ENCODE data around the gene BMP4. TPM values are rescaled to one million over a fixed set of nuclear protein-coding genes. Genes with fewer than 3 reads are reported as not detected.
A peak's percentile ranks its signal among the peaks of the same experiment; 100 is the strongest.

BMP4 gene
- total RNA-seq, 1 experiment from 2014 or later = 0.87 TPM

DNA sequence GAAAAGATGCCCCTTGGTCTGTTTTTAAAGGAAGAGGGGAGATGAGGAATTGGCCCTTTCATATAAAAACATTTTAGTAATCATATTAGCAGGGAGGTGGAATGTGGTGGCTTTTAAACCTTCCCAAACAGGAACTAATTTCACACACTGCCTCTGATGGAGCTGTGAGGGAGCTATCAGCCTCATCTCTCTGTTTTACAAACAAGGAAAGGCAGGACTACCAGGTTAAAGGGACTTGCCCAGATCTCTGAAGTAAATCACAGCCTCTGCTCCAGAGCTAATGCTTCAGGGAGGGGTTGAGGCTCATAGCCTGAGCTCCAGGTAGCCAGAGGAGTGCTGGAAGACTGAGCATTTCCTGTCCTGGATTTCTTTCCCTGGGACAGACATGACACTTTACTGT lies 1.1 kb upstream of the BMP4 start:
- Histone ChIP-seq H3K4me1 (ENCODE audit: control insufficient read depth, insufficient read depth, low read length) (0 out of 2 replicates have a peak, but pooled peaks cover 3% of the 10 kb centered on the region), H3K36me3 (ENCODE audit: control insufficient read depth, insufficient read depth, low read length) (peaks cover 14% of the 10 kb centered on the region; the same call in 1 of the 2 replicates), H3K27ac (ENCODE audit: low read length) (no peak overlapping the region), H3K9me3 (ENCODE audit: control insufficient read depth, insufficient read depth, low read depth, low read length) (no peaks in the 10 kb centered on the region), H3K27me3 (ENCODE audit: control insufficient read depth, insufficient read depth, low read length) (peaks cover 22% of the 10 kb centered on the region), H3K4me3 (ENCODE audit: low read depth in 2 of 2, low read length in 2 of 2) (no peak overlapping the region)
- intact Hi-C loops (cut with micrococcal nuclease; ENCODE audit: unreplicated experiment) (no loop called here), in situ Hi-C loops (cut with HindIII; ENCODE audit: low pct_unique_long_range_greater_than_20kb, low sequenced_read_pairs) (no loop called here)
- CTCF ChIA-PET = interaction anchor here (0.5 kb wide), 1 partner anchor 231 kb away, joined by 4 read pairs; no protein-coding TSS in a partner anchor
- POLR2A ChIA-PET = no interaction called here
- TF ChIP-seq TCF7L2 (IDR thresholded peaks at IDR 0.05; ENCODE audit: low read depth, low read length) (no peak), SIN3A (IDR thresholded peaks at IDR 0.05; ENCODE audit: borderline replicate concordance, insufficient read depth, low read depth, low read length) (no peak), REST (IDR thresholded peaks at IDR 0.05; ENCODE audit: insufficient read depth in 1 of 2, low read depth in 2 of 2, low read length in 1 of 2) (no peak), POLR2AphosphoS5 (IDR thresholded peaks at IDR 0.05; ENCODE audit: low read depth, low read length) (no peak)
- TF ChIP-seq, protein P1, sequence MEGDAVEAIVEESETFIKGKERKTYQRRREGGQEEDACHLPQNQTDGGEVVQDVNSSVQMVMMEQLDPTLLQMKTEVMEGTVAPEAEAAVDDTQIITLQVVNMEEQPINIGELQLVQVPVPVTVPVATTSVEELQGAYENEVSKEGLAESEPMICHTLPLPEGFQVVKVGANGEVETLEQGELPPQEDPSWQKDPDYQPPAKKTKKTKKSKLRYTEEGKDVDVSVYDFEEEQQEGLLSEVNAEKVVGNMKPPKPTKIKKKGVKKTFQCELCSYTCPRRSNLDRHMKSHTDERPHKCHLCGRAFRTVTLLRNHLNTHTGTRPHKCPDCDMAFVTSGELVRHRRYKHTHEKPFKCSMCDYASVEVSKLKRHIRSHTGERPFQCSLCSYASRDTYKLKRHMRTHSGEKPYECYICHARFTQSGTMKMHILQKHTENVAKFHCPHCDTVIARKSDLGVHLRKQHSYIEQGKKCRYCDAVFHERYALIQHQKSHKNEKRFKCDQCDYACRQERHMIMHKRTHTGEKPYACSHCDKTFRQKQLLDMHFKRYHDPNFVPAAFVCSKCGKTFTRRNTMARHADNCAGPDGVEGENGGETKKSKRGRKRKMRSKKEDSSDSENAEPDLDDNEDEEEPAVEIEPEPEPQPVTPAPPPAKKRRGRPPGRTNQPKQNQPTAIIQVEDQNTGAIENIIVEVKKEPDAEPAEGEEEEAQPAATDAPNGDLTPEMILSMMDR (IDR thresholded peaks at IDR 0.05) = no peak
- DNase-seq (ENCODE audit: low read depth, low spot score) (no peak), ATAC-seq (no peak)
- BruUV-seq (replicated peaks) = no TSS peak

- no peak for TF ChIP-seq POLR2AphosphoS5 (IDR thresholded peaks at IDR 0.05; ENCODE audit: low read depth, low read length)
- TF ChIP-seq REST (IDR thresholded peaks at IDR 0.05; ENCODE audit: insufficient read depth in 1 of 2, low read depth in 2 of 2, low read length in 1 of 2) = no peak
- Histone ChIP-seq H3K9me3 (ENCODE audit: control insufficient read depth, insufficient read depth, low read depth, low read length) (no peaks in the 10 kb centered on the region), H3K27ac (ENCODE audit: low read length) (no peak overlapping the region), H3K27me3 (ENCODE audit: control insufficient read depth, insufficient read depth, low read length) (peaks cover 20% of the 10 kb centered on the region), H3K4me3 (ENCODE audit: low read depth in 2 of 2, low read length in 2 of 2) (peak overlapping the region in 1 of 2 experiments; percentile 24; a peak in 1 of 4 replicates), H3K36me3 (ENCODE audit: control insufficient read depth, insufficient read depth, low read length) (peaks cover 14% of the 10 kb centered on the region; the same call in 1 of the 2 replicates), H3K4me1 (ENCODE audit: control insufficient read depth, insufficient read depth, low read length) (0 out of 2 replicates have a peak, but pooled peaks cover 3% of the 10 kb centered on the region)
- DNase-seq (ENCODE audit: low read depth, low spot score) (no peak), ATAC-seq (peak; percentile 44; the same call in 1 of the 2 replicates)
- in situ Hi-C loops (cut with HindIII; ENCODE audit: low pct_unique_long_range_greater_than_20kb, low sequenced_read_pairs) (no loop called here), intact Hi-C loops (cut with micrococcal nuclease; ENCODE audit: unreplicated experiment) (no loop called here)
- ChIA-PET POLR2A (no interaction called here), CTCF (no interaction called here)
- BruUV-seq (replicated peaks) = no TSS peak
Observed at GRCh38 chr14:53955671-53956426, 776 bp downstream of the BMP4 start.
